Dermis blood vessel endothelial cell (primary cell): ENCODE results near the gene C12orf43. TPM values are rescaled to one million over a fixed set of nuclear protein-coding genes. Genes with fewer than 3 reads are reported as not detected.

Source experiments
- DNase-seq: peaks from one replicate; pipeline ENCODE4 v3.0.0; 2010
- total RNA-seq: library from RNA; depleted of rRNA; stranded (reverse); fragments of >200 nt; gene quantifications from 2 replicates; pipeline ENCODE4 v1.2.3, GENCODE V29; 2014

The C12orf43 gene
- total RNA-seq, 1 donor from 2014 or later = 11.1 TPM

DNA sequence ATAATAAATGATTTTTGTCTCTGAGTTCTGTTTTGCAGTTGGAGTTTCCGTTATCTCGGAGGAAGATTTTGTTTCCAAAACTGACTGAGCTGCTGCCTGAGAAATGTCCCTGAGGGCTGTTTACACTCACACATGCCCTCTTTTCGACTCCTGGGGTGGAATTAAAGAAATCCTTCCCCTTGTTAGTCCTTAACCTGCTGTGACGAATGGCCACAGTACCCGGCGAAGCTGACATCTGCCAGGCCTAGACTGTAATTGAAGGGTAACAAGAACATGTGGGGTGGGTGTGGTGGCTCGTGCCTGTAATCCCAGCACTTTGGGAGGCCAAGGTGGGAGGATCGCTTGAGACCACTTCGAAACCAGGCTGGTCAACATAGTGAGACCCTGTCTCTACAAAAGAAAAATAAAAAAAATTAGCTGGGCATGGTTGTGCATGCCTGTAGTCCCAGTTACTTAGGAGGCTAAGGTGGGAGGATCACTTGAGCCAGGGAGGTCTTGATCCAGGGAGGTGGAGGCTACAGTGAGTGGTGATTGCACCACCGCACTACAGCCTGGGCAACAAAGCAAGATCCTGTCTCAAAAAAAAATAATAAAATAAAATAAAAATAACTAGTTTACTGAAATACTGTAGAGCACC lies 14.4 kb upstream of the C12orf43 start:
- DNase-seq = no peak

DNA sequence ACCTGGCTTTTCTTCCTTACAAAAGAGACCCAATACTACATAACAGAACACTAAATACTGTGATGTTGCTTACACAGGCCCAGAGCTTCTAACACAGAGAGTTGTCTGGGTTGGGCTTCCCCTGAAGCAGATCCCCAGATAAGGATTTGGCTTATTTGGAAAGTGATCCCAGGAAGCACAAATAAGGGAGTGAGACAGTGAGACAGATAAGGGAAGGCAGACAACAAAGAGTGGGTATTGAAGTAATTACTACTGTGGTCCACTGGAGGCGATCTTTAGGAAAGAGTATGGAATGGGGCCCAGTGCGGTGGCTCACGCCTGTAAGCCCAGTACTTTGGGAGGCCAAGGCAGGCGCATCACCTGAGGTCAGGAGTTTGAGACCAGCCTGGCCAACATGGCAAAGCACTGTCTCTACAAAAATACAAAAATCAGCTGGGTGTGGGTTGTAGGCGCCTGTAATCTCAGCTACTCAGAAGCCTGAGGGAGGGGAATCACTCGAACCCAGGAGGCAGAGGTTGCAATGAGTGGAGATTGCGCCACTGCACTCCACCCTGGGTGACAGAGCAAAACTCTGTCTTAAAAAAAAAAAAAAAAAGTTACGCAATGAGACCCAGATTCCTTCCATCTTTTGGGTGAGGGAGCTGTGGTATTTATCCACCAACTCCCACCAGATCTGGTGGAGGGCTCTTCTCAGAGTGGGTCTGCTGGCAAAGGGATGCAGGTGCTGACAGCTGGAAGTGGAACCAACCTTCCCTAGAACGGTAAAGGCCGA lies 10.2 kb upstream of the C12orf43 start:
- no peak for DNase-seq

DNA sequence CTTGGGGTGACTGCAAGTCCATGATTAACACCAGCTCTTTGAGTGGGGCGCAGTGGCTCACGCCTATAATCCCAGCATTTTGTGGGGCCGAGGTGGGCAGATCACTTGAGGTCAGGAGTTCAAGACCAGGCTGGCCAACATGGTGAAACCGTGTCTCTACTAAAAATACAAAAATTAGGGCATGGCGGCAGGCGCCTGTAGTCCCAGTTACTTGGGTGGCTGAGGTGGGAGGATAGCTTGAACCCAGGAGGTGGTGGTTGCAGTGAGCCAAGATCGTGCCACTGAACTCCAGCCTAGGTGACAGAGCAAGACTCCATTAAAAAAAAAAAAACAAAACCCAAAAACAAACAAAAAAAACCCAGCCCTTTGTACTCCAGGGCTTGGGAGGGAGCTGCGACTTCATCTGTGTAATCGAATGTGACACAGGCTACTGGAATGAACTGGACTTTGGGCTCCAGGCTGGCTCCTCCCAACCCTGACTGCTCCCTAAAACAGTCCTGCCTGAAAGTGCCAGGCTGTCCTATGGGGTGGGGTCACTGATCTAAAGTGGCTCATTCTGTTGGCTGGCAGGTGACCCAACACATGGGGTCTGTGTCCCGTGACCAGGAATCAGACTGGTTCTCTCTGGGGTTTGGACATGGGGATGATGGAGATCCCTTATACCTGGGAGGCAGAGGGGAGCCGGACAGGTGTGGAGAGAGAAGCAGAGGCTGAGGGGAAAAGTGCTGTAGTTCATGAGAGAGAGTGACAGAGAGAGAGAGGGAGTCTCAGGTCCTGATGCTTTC lies 9.3 kb upstream of the C12orf43 start:
- DNase-seq = no peak

- DNase-seq = no peak
Measured at GRCh38 chr12:121023799-121024198, 7.5 kb upstream of the C12orf43 start.

GRCh38 chr12:121022713-121023112 lies 6.4 kb upstream of the C12orf43 start:
- DNase-seq = no peak

GRCh38 chr12:121021754-121022153 lies 5.5 kb upstream of the C12orf43 start:
- DNase-seq = no peak

DNA sequence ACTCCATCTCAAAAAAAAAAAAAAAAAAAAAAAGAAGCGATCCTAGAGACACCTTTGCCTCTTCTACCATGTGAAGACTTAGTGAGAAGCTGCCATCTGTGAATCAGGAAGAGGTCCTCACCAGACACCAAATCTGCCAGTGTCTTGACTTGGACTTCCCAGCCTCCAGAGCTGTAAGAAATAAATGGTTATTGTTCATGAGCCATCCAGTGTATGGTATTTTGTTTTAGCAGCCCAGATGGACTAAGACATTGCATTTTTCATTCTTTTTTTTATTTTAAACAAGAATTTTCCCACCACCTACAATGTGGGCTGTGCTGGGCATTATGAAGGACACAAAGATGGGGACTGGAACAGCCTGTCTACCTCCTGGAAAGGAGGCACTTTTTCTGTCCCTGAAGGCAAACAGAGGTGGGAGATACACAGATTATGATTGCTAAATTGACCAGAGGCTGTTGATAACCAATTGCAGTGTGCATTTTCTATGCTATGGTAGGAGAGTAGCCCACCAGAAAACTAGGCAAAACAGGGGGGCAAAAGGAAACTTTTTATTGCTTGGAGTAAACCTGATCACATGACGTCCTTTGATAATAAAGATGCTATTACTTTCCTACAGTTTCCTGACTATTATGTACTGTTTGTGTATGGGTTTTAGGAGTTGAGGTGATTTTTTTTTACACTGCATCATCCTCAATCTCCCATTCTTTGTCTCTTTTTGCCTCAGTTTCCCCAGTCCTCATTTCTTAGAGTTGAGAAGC lies 2.8 kb upstream of the C12orf43 start:
- no peak for DNase-seq

DNA sequence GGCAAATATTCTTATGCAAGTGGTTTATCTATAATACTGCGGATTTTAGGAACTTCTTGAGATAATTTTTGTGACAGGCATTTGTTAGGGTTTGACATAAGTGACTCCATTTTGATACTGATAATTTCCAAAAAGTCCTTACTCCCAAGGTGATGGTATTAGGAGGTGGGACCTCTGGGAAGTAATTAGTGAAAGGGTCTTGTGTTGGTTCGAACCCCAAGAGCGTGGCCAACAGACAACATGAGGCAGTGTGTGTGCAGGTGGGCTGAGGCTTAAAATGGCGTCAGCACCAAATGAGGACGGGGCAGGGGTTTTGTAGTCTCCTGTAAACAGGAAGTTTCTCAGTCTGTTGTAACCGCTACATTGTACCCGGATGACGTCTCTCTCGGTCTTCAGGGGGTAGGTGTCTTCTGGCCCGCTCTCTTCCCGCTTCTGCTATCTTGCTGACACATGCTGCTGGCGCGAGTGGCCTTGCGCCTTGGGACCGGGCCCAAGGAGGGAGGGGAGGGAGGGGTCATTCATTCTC lies 1.7 kb upstream of the C12orf43 start:
- no peak for DNase-seq

- DNase-seq = no peak
Measured at GRCh38 chr12:121013715-121014114, 2.6 kb downstream of the C12orf43 start.

- DNase-seq = no peak
Measured at GRCh38 chr12:121011820-121012219, 4.5 kb downstream of the C12orf43 start.

- DNase-seq = no peak
Measured at GRCh38 chr12:121010860-121011259, 5.4 kb downstream of the C12orf43 start.

GRCh38 chr12:121009741-121010140 lies 6.5 kb downstream of the C12orf43 start:
- peak; percentile 21 for DNase-seq

- no peak for DNase-seq
Measured at GRCh38 chr12:121008347-121009098, 7.8 kb downstream of the C12orf43 start.

DNA sequence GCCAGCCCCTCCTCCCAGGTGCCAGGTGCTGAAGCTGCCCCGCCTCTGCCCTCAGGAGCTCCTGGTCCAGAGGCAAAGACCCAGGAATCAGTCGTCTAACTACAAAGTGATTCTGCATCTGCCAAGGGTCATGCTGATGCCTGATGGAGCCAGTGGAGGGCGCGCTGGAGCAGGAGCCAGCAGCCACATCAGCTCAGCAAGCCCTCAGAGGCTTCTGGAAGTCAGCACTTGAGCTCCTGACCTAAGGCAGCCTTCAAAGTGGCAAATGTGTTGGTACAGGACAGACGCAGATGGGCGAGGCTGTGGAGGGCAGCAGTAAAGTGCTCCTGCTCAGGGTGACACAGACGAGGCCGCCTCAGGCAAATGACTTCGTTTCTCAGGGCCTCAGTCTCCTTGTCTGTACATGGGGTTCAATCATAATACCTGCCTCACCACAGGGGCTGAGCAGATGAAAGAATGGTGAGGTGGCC lies 10.9 kb downstream of the C12orf43 start:
- peak; percentile 79 for DNase-seq

GRCh38 chr12:121004253-121004815 lies 12.0 kb downstream of the C12orf43 start:
- DNase-seq = no peak

GRCh38 chr12:121003650-121004049 lies 12.6 kb downstream of the C12orf43 start:
- peak; percentile 12 for DNase-seq

GRCh38 chr12:121001841-121002483 lies 14.3 kb downstream of the C12orf43 start:
- peak; percentile 51 for DNase-seq

DNA sequence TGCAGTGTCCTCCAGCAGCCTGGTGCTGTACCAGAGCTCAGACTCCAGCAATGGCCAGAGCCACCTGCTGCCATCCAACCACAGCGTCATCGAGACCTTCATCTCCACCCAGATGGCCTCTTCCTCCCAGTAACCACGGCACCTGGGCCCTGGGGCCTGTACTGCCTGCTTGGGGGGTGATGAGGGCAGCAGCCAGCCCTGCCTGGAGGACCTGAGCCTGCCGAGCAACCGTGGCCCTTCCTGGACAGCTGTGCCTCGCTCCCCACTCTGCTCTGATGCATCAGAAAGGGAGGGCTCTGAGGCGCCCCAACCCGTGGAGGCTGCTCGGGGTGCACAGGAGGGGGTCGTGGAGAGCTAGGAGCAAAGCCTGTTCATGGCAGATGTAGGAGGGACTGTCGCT lies 15.2 kb downstream of the C12orf43 start:
- no peak for DNase-seq

GRCh38 chr12:121000530-121000929 lies 15.8 kb downstream of the C12orf43 start:
- no peak for DNase-seq
